Measurements from ENCODE around the gene FURIN. TPM values are rescaled to one million over a fixed set of nuclear protein-coding genes. Genes with fewer than 3 reads are reported as not detected.
A peak's percentile ranks its signal among the peaks of the same experiment; 100 is the strongest.

The FURIN gene
- total and polyA plus RNA-seq, 2 of the 8 experiments (the other 6 are each of a cell fraction or from before 2014, with no cell fraction given), result 15.8 to 32.1 TPM

DNA sequence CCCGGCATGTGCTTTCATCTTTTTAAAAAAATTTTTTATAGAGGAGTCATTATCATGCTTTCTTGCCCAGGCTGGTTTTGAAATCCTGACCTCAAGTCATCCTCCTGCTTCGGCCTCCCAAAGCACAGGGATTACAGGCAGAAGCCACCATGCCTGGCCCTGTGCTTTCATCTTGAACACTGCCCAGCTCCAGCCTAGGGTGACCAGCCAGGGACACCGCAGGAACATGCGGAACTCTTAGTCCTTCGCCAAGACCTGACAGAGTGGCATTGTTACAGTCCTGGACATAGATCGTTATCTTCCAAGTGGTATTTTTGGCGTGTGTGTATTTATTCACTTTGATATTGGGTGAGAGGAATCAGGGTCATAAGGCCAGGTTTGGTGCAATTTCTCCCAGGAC, 7.9 kb upstream of the FURIN start:
- Histone ChIP-seq H2BK12ac (ENCODE audit: low read depth, low read length) (peak overlapping the region; percentile 40; the same call in 1 of the 2 replicates), H3K56ac (replicated peaks; ENCODE audit: insufficient read length, low read depth, low read length) (no peak overlapping the region), H3K79me2 (ENCODE audit: control insufficient read depth in 1 of 2, insufficient read depth in 2 of 2, low read length in 2 of 2) (no peaks in the 10 kb centered on the region), H3K27me3 (replicated peaks in 1 of 4; ENCODE audit: control insufficient read depth in 3 of 4, extremely low read depth in 1 of 4, insufficient read depth in 3 of 4, low read length in 3 of 4) (no peaks in the 10 kb centered on the region), H3K9me3 (ENCODE audit: insufficient read depth in 2 of 2, low read depth in 1 of 2, low read length in 1 of 2) (no peaks in the 10 kb centered on the region), H2BK15ac (ENCODE audit: low read length) (no peak overlapping the region), H4K5ac (ENCODE audit: insufficient read length, low read depth, low read length) (no peak overlapping the region), H3K4me1 (replicated peaks in 1 of 4; ENCODE audit: control insufficient read depth in 3 of 4, insufficient read depth in 4 of 4, low read length in 3 of 4) (peaks cover 0 to 8% (median 5%) of the 10 kb centered on the region in 4 experiments; a peak in 6 of 7 replicates), H3K14ac (ENCODE audit: insufficient read length) (no peak overlapping the region), H3K4me2 (ENCODE audit: insufficient read depth in 1 of 2, low read depth in 2 of 2, low read length in 2 of 2) (no peak overlapping the region), H3K23ac (ENCODE audit: insufficient read length) (no peak overlapping the region), H4K20me1 (replicated peaks in 1 of 2; ENCODE audit: control insufficient read depth in 1 of 2, insufficient read depth in 2 of 2, low read length in 2 of 2) (no peaks in the 10 kb centered on the region), H2BK5ac (ENCODE audit: low read depth, low read length) (0 out of 2 replicates have a peak overlapping the region, but pooled peaks have one; percentile 19), H3K27ac (ENCODE audit: low read depth, low read length) (no peak overlapping the region), H3K23me2 (ENCODE audit: low read depth, low read length) (peaks cover 1% of the 10 kb centered on the region; the same call in 1 of the 2 replicates), H2AFZ (ENCODE audit: low read length) (no peak overlapping the region), H2AK5ac (ENCODE audit: low read depth, low read length) (no peak overlapping the region), H3K4ac (replicated peaks; ENCODE audit: insufficient read length, low read depth, low read length) (no peak overlapping the region), H3K36me3 (ENCODE audit: control insufficient read depth in 2 of 4, insufficient read depth in 4 of 4, low read length in 3 of 4) (no peaks in the 10 kb centered on the region), H3K18ac (ENCODE audit: extremely low read depth, low read length) (no peak overlapping the region), H3K9ac (replicated peaks in 1 of 4; ENCODE audit: extremely low read depth in 1 of 4, low read depth in 3 of 4, low read length in 3 of 4) (no peak overlapping the region), H3K4me3 (ENCODE audit: extremely low read depth in 1 of 4, insufficient read depth in 2 of 4, low read depth in 3 of 4, low read length in 4 of 4) (no peak overlapping the region), H4K91ac (replicated peaks; ENCODE audit: insufficient read length, low read length) (no peak overlapping the region), H4K8ac (ENCODE audit: extremely low read depth, insufficient read depth, low read length) (no peak overlapping the region), H2BK20ac (ENCODE audit: low read length) (peak overlapping the region; percentile 16; the same call in 1 of the 2 replicates), H3K79me1 (ENCODE audit: low read depth, low read length) (no peaks in the 10 kb centered on the region), H2BK120ac (replicated peaks; ENCODE audit: low read depth, low read length) (no peak overlapping the region)
- WGBS, 2 experiments (ENCODE audit: extremely low coverage in 1 of 2, insufficient coverage in 1 of 2, insufficient read length in 1 of 2, insufficient replicate concordance in 2 of 2, low coverage in 1 of 2, low lambda C conversion rate in 2 of 2, missing lambda C conversion rate in 1 of 2), result 94% methylated on average over 7 of the region's 7 CpGs; no CpG with 5 or more reads in 1 of the 2 experiments
- ChIA-PET POLR2A (ENCODE audit: partially characterized antibody) (interaction anchor here (1.2 to 1.6 kb wide), 3 partner anchors 8 to 17 kb away, joined by 3 to 11 read pairs (median 10); partner anchors contain the start of gene FURIN), CTCF (ENCODE audit: partially characterized antibody) (interaction anchor here (0.5 to 1.5 kb wide), 5 partner anchors 13 to 41 kb away, joined by 3 to 13 read pairs (median 3); partner anchors contain the start of gene FES)
- FAIRE-seq (no peak), DNase-seq (ENCODE audit: low read depth in 1 of 2, low spot score in 2 of 2) (no peak)
- no peak for TF ChIP-seq SP2 (IDR thresholded peaks at IDR 0.05; ENCODE audit: low read length)
- no peak for TF ChIP-seq KDM5A (IDR thresholded peaks at IDR 0.05; ENCODE audit: low read length)

All from H1 (cell line).